Activated CD4-positive, alpha-beta T cell treated with anti-CD3 and anti-CD28 coated beads, Interleukin-10, Interleukin-2, amounts not matched to agents 100 ng/mL and 50 ng/mL, durations not matched to agents 16 hours and 8 hours (primary cell): ENCODE results near the gene IL4R.
"Not testable (repeated sequence)": the region's sequence is repeated elsewhere in the genome, so short reads cannot be mapped to it uniquely, and the experiment has no call there.

ENCODE experiments used
- DNase-seq: peaks from one replicate; pipeline ENCODE4 v3.0.0-alpha.2; 2020

The IL4R gene

DNA sequence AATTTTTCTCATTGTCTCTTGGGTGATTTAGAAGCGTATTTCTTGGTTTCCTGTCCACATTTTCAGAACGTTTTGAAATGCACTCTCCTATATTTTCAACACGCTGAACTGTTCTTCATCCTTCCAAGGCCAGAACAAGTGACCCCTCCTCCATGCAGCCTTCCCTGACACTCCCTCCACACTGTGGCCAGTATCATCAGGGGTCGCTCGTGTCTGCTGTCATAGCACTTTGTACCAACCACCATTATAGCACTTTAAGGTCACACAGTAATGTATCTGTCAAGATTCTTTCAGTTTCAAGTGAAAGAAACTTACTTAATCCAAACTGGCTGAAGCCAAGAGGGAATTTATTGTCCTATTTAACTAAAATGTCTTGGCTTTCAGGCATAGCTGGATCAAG, 70.7 kb downstream of the IL4R start:
- no peak for DNase-seq

DNA sequence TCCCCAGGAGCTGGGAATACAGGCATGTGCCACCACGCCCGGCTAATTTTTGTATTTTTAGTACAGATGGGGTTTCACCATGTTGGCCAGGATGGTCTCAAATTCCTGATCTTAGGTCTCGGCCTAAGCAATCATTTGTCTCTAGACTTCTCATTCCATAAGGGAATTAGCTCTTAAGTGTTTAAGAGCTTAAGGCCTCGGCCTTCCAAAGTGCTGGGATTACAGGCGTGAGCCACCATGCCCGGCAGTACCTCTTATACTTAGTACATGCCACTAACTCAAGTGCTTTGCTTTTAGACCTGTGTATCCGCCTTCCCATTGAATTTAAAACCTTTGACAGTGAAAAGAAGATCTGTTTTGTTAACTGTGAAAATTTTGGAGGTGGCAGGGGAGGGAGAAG, 71.6 kb downstream of the IL4R start:
- no peak for DNase-seq

DNA sequence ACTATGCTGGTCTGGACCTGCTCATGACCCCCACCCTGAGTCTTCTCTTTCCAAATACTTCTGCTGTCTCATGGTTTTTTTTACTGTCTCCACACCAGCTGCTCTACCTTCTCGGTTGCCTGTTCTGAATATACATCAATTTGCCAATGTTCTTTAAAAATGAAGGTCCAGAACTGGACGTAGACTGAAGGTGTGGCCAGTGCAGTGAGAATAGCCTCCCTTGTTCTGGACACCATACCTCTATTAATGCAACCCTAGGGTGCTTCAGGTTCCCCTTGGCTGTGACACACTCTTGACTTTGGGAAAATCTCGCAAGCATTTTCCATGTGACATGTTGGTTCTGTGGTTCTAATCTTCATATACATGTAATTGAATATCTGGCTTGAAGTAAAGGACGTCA, 72.9 kb downstream of the IL4R start:
- DNase-seq, result no peak

DNA sequence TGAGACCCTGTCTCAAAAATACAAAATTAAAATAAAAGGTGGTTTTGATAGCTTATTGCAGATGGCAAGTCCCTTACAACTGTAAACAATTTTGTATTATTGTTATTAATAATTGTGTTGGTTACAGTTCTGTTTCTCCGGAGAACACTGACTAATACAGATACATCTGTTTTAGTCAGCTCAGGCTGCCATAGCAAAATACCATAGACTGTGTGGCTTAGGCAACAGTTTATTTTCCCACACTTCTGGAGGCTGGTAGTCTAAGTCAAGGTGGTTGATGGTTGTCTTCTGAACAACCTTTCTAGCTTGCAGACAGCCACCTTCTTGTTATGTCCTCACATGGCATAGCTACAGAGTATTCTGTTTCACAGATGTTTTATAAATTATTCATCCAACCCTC, 74.0 kb downstream of the IL4R start:
- peak; percentile 88 for DNase-seq

DNA sequence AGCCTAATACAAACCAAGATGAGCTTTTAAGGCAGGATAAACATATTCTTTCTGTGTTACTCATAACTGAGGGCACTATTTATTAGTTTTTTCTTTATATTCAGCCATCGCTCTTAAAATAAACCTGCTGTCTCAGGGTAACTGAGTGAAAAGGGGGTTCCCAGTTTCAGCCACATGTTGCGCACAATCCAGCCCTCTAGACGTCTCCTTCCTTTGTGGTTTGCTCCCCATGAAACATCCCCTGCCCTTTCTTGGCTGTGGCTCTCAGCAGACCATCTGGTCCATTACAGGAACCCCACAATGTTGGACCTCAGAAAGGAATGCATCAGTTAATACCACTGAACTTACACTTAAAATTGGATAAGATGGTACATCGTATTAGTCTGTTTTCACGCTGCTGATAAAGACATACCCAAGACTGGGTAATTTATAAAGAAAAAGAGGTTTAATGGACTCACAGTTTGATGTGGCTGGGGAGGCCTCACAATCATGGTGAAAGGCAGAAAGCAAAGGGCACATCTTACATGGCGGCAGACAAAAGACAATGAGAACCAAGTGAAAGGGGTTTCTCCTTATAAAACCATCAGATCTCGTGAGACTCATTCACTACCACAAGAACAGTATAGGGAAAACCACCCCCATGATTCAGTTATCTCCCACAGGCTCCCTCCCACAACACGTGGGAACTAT, 75.6 kb downstream of the IL4R start:
- peak; percentile 22 for DNase-seq

DNA sequence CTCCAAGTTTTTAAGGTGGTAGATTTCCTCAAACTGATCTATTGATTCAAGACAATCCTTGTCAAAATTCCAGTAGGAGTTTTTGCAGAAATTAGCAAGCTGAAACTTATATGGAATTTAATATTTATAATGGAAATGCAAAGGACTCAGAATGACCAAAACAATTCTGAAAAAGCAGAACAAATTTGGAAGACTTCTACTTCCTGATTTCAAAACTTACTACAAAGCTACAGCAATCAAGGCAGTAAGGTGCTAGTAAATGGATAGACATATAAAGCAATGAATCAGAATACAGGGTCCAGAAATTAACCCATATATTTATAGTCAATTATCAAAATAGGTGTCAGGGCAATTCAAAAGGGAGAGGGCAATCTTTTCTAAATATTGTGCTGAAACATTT, 76.4 kb downstream of the IL4R start:
- no peak for DNase-seq

DNA sequence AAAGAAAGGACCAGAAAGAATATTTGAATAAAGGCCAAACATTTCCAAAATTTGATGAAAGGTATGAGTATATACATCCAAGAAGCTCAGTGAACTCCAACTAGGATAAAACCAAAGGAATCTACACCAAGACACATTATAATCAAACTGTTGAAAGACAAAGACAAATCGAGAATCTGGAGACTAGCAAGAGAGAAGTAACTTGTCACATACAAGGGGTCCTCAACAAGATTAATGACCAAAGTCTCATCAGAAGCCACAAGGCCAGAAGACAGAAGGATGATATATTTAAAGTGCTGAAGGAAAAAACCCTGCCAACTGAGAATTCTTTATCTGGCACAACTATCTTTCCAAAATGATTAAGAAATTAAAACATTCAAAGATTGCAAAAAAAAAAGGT, 78.9 kb downstream of the IL4R start:
- DNase-seq, result no peak

DNA sequence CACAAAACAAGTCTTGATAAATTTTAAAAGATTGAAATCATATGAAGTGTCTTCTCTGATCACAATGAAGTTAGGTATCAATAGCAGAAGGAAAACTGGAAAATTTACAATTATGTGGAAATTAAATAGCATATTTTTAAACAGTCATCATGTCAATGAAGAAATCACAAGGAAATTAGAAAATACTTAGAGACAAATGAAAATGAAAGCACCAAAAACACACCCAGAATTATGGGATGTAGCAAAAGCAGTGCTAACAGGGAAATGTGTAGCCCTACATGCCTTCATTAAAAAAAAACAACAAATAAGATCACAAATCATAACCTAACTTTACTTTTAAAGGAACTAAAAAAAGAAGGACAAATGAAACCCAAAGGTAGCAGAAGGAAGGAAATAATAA, 80.7 kb downstream of the IL4R start:
- DNase-seq, result no peak

DNA sequence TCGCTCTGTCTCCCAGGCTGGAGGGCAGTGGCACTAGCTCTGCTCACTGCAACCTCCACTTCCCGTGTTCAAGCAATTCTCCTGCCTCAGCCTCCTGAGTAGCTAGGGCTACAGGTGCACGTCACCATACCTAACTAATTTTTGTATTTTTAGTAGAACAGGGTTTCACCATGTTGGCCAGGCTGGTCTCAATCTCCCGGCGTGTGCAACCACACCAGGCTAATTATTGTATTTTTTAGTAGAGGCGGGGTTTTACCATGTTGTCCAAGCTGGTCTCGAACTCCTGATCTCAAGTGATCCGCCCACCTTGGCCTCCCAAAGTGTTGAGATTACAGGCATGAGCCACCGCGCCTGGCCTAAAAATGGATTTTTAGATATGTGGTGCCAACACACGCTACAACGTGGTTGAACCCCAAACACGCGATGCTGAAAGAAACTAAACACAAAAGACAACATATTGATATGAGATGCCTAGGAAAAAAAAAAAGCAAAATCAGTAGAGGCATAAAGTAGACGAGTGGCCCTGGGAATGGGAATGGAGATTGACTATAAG, 84.6 kb downstream of the IL4R start:
- not testable (repeated sequence) for DNase-seq

DNA sequence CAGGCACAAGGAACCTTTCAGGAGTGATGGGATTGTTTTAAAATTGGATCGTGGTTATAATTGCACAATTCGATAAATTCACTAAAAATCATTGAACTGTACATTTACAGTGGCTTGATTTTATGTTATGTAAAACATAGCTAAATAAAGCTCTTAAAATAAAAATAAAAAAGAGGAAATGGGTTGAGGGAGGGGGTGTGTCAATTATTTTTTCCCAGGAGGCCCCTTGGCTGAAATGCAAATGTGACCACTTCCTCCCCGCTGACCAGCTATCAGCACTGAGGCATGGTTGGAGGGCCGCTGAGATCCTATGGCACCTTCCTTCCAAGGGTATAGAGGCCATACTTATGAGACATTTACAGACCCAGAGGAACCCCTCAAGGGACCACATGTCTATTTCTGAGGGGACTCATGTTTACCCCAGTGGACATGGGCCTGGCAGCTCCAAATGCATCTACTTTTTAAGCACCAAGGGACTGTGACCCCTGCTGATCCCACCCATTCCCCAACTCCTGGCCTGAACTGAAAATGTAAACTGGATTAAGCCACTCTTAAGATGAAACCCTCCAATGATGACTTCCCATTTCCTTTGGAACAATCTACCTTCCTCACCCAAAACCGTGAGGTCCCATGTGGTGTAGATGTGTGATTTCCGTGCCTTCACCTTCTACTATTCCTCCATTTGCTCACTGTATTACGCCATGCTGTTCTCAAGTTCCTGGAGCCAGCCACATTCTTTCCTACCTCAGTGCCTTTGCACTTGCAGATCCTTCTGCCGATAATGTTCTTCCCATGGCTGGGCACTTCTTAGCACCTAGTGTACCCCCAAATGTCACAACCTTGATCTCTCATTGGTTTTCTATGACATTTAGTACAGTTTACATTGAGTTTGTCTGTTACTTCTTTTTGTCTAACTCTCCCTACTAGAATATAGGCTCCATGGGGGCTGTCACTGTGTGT, 85.4 kb downstream of the IL4R start:
- no peak for DNase-seq

DNA sequence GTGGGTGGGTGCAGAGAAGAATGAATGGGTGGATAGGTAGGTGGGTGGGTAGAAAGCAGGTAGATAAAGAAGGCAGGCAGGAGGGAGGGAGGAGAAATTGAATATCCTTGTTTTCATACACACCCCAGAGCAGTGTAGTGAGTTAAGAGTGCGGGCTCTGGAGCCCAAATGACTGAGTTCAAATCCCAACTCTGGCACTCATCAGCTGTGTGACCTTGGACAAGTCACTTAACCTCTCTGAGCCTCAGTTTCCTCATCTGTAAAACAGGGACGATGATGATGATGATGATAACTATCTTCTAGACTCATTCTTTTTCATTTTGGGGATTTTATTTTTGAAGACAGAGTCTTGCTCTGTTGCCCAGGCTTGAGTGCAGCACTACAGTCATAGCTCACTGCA, 86.2 kb downstream of the IL4R start:
- no peak for DNase-seq

DNA sequence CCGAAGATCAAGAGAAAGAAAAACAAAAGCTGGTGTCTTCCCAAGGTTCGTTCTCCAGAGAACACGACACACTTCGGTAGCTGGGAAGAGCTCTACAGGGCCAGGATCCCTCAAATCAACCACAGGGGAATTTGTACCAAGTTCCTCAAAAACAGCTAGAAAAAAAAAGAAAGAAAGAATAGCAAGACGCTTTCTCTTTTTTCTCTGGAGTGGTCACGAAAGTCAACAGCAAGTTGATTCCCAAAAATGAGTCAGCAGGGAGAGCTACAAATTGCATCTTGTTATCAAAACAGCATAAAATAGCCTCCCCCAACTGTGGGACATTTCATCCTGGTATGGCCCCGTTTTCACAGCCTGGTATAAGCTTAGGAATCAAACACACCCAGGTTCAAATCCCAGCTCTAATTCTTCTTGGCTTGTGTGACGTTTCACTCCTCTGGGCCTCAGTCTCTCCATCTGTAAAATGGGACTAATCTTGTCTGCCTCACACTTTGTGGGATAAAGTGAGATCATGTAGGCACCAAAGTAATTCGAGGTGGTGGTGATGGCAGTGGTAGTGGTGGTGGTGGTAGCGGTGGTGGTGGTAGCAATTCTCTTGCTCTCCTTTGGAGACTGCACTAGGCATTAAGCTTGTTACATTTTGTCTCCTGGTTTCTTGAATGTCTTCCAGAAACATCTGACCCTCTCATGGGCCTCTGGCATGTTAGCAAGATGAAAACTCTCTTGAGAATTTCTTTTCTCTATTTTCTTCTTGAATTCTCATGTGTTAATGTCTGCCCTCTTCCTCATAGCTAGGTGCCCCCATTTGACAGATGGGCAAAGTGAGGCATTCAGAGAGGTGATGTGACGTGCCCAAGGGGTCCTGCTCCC, 87.2 kb downstream of the IL4R start:
- DNase-seq, result no peak

DNA sequence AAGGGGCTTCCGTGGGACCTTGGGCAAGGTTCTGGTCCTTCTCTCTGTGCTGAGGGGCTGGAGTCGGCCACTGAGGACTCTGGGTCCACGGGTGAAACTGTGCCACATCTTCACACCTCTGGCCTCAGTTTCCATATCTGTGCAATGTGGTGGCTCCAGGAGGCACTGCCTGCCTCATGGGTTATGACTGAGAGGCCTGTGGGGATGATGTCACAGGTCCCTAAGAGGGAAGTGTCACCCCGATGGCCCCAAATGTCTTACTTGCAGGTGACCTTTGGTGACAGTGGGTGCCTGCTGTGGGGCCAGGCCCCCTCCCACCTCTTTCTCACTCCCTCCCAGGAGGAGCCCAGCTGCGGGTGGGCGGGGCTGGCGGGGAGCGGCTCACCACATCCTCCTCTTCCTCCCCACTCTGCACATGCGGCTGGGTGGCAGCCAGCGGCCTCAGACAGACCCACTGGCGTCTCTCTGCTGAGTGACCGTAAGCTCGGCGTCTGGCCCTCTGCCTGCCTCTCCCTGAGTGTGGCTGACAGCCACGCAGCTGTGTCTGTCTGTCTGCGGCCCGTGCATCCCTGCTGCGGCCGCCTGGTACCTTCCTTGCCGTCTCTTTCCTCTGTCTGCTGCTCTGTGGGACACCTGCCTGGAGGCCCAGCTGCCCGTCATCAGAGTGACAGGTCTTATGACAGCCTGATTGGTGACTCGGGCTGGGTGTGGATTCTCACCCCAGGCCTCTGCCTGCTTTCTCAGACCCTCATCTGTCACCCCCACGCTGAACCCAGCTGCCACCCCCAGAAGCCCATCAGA, 88.2 kb downstream of the IL4R start, which contains the start of gene IL21R:
TSS of gene IL21R (plus strand) at position 407 of the 801 bp plus-strand sequence. CDS start 27,898 bp downstream, outside the sequence.
- peak; percentile 89 for DNase-seq

DNA sequence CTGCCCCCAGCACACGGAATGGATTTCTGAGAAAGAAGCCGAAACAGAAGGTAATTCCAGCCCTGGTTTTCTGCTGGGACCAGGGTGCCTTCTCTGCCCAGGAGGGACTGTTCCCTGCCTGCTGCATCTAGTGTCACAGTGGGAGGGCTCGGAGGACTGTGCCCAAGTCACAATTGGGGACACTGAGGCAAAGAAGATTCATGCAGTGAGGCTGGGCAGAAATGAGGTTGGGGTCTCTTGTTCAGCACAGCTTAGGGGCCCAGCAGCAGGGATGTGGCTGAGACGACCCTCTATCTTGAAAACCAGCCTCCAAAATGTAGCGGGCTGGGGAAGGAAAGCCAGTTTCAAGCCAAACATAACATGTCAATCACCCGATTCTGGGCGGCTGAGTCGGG, 88.8 kb downstream of the IL4R start:
- no peak for DNase-seq

DNA sequence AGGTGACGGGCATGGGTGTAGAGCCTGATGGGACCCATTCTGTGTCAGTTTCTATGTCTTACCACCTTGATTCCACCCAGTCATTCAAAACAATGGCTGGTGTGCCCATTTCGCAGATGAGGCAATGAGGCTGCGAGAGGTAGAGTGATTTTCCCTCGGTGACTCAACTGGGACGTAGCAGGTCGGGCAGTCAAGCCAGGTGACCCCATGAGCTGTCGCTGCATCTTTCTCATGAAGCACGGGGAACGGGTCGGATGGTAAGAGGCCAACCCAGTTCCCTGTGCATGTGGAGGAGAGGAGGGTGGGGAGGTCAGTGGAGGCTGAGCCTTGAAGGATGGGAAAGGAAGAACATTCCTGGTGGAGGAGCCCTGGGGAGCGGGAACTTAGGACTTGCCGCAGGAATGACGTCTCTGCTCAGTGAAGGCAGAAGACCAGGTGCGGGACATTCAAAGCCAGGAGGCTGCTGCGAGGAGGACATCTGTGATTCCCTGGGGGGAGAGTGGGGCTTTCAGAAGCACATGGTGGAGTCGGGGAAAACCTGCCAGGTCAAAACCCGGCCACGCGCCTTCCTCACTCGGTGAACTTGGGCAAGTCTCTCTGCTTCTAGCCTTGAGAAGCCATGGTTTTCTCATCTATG, 89.3 kb downstream of the IL4R start:
- peak; percentile 71 for DNase-seq

DNA sequence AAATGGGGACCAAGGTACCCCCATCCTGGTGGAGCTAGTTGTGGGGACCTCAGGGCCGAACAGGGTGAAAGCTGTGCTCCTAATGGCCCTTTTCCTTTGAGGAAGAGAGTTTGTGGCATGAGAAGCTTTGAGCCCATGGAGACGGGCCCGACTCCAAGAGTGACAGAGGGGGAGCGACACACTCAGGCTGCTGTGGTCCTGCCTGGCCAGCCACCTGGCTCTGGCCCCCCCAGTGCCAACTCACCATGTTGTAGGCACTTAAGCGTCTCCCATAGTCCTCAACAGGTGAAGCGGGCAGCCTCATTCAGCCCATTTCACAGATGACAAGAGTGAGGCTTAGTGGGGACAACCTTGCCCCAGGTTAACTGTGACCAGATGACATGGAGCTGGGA, 89.8 kb downstream of the IL4R start:
- peak; percentile 22 for DNase-seq

DNA sequence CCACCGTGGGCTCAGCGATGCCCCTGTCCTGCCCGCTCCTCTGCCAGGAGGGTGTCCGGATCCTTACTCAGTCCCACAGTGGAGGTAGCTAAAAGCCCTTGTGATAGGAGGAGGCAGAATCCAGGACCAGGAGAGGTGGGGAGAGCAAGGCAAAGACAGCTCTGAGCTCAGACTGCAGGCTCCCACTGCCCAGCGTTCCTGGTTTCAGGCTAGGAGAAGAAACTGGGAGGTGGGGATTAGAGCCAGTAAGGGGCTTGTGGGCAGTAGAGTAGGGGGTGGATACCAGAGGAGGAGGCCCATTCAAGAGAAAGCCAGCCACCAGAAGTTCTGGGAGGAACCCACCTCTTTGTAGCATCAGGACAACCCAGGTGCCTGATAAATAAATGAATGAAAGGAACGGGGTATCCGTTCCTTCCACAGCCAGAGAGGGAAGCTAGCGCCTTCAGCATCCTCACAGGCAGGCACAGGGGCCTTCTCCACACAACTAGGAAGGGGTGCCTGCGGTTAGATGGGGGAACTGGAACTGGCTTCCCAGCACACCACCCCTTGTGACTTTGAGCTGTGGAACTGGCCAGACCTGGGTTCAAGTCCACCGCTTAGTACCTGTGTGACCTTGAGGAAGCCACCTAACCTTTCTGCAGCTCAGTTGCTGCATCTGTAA, 90.5 kb downstream of the IL4R start:
- DNase-seq, result peak; percentile 56

DNA sequence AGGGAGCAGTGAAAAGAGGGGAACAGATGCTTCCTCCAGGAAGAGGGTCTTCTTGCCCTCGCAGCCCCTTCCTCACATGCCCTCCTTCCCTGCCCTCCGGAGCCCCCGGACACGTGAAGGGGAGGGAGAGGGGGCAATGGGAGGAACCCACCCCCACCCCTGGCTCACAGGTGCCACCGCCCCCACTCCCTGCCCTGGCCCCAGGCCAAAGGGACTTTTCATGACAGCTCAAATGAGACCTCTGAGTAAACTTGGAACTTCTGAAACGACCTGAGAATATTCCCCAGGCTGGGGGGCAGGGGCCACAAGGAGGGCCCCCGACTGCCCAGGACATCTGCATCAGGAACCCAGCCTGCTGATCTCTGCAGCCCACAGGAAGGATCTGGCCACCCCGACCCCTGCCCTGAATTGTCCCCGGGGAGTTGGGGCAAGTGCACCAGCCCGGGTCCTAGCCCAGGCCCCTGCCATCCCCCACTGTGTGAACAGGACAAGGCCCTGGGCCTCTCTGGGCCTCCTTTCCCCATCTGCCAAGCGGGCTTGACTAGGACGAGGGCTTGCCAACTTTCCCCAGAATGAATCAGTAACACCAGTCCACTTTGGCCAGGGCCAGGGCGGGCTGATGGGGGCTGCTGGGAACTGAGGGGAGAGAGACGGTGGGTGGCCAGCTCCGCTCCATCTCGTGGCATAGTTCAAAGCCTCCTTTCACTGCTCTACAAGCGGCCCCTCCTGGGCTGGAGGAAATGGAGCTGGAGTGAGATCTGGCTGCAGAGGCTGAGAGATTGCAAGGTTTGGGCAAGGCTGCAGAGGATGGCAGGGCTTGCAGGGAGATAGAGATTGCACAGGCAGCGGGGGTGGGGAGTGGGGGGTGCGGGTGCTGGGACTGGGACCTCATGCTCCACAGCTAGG, 92.0 kb downstream of the IL4R start:
- DNase-seq, result peak; percentile 90

DNA sequence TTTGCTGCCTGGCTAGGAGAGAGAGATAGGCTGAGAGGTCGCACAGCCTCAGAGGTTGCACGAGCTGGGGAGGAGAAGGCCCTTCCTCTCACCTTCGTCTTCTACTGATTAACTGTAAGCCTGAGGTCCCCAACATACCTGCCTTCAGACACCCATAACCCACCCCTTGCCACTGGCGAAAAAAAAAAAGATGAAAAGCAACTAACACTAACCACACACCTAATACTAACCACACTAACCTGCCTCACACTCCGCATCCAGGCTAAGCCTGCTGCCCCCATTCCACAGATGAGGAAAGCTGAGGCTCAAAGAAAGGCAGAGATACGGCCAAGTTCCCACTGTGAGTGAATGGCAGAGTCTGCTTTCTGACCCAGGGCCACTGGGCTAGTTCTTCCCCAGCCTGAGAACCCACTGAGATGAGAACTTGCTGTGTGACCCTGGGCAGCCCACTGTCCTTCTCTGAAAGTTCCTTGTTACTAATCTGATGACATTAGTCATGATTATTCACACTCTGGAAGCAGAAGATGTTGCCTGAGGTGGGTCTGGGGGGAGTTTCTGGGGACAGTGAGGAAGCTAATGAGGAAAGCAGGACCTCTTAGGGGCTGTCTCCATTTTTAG, 92.8 kb downstream of the IL4R start:
- peak; percentile 41 for DNase-seq
